KMS-11 (cell line): ENCODE data around the gene STX8.
"Not testable (repeated sequence)": the region's sequence is repeated elsewhere in the genome, so short reads cannot be mapped to it uniquely, and the experiment has no call there.

Source experiments
- H2AFZ ChIP-seq: fragments of 200-600 bp; sonication (generic); 2 replicates; pipeline ENCODE4 v1.6.1; 2016; ENCODE audit warnings: antibody characterized with exemption, mixed run types, low read depth
- H3K27ac ChIP-seq: fragments of 200-600 bp; sonication (generic); 2 replicates; pipeline ENCODE4 v1.6.1; 2016; ENCODE audit warnings: mild to moderate bottlenecking, mixed run types
- H3K27me3 ChIP-seq: fragments of 200-600 bp; sonication (generic); 2 replicates; pipeline ENCODE4 v1.6.1; 2017; ENCODE audit warnings: mild to moderate bottlenecking, low read depth, mixed run types, moderate library complexity; ENCODE audit not compliant: insufficient read depth
- H3K36me3 ChIP-seq: fragments of 200-600 bp; sonication (generic); 2 replicates; pipeline ENCODE4 v1.6.1; 2017; ENCODE audit warnings: mild to moderate bottlenecking, mixed run types; ENCODE audit not compliant: insufficient read depth
- H3K4me1 ChIP-seq: fragments of 200-600 bp; sonication (generic); 2 replicates; pipeline ENCODE4 v1.6.1; 2016; ENCODE audit warnings: mild to moderate bottlenecking, low read depth, mixed run types; ENCODE audit not compliant: poor library complexity, severe bottlenecking
- H3K4me2 ChIP-seq: fragments of 200-600 bp; sonication (generic); 2 replicates; pipeline ENCODE4 v1.7.0; 2016; ENCODE audit warnings: mild to moderate bottlenecking, mixed run types
- H3K4me3 ChIP-seq: fragments of 200-600 bp; sonication (generic); IDR thresholded peaks from 2 replicates; pipeline ENCODE4 v1.6.1; 2017; ENCODE audit warnings: low read depth, low read length, mixed read lengths; ENCODE audit not compliant: insufficient read depth
- H3K79me2 ChIP-seq: fragments of 200-600 bp; sonication (generic); 2 replicates; pipeline ENCODE4 v1.6.1; 2016; ENCODE audit warnings: low read depth, mixed run types; ENCODE audit not compliant: insufficient read depth
- H3K9ac ChIP-seq: fragments of 200-600 bp; sonication (generic); 2 replicates; pipeline ENCODE4 v1.6.1; 2016; ENCODE audit warnings: mild to moderate bottlenecking, mixed run types
- H4K20me1 ChIP-seq: fragments of 200-600 bp; sonication (generic); 2 replicates; pipeline ENCODE4 v1.6.1; 2016; ENCODE audit warnings: mild to moderate bottlenecking, mixed run types; ENCODE audit not compliant: insufficient read depth
- CTCF ChIP-seq: fragments of 200-600 bp; sonication (generic); conservative IDR thresholded peaks from 2 replicates; pipeline ENCODE4 v1.6.1; 2017; ENCODE audit warnings: low read depth, mild to moderate bottlenecking, antibody characterized with exemption, low read length, moderate library complexity, mixed read lengths

STX8 gene

GRCh38 chr17:9611557-9611956 is 35.9 kb upstream of the STX8 start:
- Histone ChIP-seq H3K4me2 (no peak overlapping the region), H4K20me1 (no peaks in the 10 kb centered on the region), H2AFZ (no peak overlapping the region), H3K9ac (no peak overlapping the region), H3K36me3 (no peaks in the 10 kb centered on the region), H3K27me3 (no peaks in the 10 kb centered on the region), H3K27ac (no peak overlapping the region), H3K4me3 (no peak overlapping the region), H3K4me1 (no peaks in the 10 kb centered on the region), H3K79me2 (no peaks in the 10 kb centered on the region)
- TF ChIP-seq CTCF, result no peak

- not testable (repeated sequence) for H3K9ac ChIP-seq
Measured at GRCh38 chr17:9607058-9607457, 31.4 kb upstream of the STX8 start.

GRCh38 chr17:9606453-9606852 is 30.8 kb upstream of the STX8 start:
- H3K27ac ChIP-seq, result no peak overlapping the region
- H2AFZ ChIP-seq, result no peak overlapping the region
- no peak overlapping the region for H3K4me2 ChIP-seq
- no peaks in the 10 kb centered on the region for H3K36me3 ChIP-seq
- no peak for TF ChIP-seq CTCF
- H3K27me3 ChIP-seq, result no peaks in the 10 kb centered on the region
- no peak overlapping the region for H3K4me3 ChIP-seq
- no peak overlapping the region for H3K9ac ChIP-seq
- no peaks in the 10 kb centered on the region for H3K4me1 ChIP-seq
- H3K79me2 ChIP-seq, result no peaks in the 10 kb centered on the region
- H4K20me1 ChIP-seq, result no peaks in the 10 kb centered on the region

More at GRCh38 chr17:9607058-9607457, 31.4 kb upstream of the STX8 start:
- not testable (repeated sequence) for H3K27ac ChIP-seq, H3K4me3 ChIP-seq, H4K20me1 ChIP-seq, H3K4me1 ChIP-seq, H3K4me2 ChIP-seq, H3K27me3 ChIP-seq, H3K79me2 ChIP-seq, H2AFZ ChIP-seq, H3K36me3 ChIP-seq

GRCh38 chr17:9604583-9604982 is 29.0 kb upstream of the STX8 start:
- not testable (repeated sequence) for H3K4me3 ChIP-seq, H3K4me1 ChIP-seq, H3K79me2 ChIP-seq, H3K4me2 ChIP-seq, H2AFZ ChIP-seq, H3K9ac ChIP-seq, H3K27me3 ChIP-seq, H3K27ac ChIP-seq, H3K36me3 ChIP-seq, H4K20me1 ChIP-seq

DNA sequence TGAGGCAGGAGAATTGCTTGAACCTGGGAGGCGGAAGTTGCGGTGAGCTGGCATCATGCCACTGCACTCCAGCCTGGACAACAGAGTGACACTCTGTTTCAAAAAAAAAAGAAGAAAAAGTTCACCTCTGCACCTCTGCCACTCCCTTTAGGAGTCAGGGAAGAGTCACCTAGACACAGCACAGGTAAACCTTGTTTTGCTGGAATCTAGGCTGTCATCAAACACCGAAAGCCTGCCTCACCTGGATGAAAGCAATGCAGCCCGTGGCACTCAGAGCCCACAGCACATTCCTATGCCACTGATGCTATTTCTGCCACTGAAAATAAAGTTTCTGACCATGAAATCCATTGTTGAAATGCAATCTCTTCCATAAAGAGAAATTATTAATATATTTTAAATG is 23.0 kb upstream of the STX8 start:
- H3K27ac ChIP-seq, result no peak overlapping the region
- no peak overlapping the region for H3K9ac ChIP-seq
- no peaks in the 10 kb centered on the region for H3K4me1 ChIP-seq
- no peak overlapping the region for H2AFZ ChIP-seq
- no peaks in the 10 kb centered on the region for H3K36me3 ChIP-seq
- H3K79me2 ChIP-seq, result no peaks in the 10 kb centered on the region
- H3K27me3 ChIP-seq, result no peaks in the 10 kb centered on the region
- no peaks in the 10 kb centered on the region for H4K20me1 ChIP-seq
- no peak overlapping the region for H3K4me3 ChIP-seq
- TF ChIP-seq CTCF, result no peak
- H3K4me2 ChIP-seq, result no peak overlapping the region

DNA sequence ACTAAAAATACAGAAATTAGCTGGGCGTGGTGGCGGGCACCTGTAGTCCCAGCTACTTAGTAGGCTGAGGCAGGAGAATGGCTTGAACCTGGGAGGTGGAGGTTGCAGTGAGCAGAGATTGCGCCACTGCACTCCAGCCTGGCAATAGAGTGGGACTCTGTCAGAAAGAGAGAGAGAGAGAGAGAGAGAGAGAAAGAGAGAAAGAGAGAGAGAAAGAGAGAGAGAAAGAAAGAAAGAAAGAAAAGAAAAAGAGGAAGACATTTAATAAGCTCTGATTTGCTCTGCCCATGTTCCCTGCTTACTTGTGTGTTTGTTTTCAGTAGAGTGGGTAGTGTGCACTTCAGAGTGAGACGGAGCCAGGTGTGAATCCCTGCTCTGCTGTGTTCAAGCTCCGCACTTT is 22.0 kb upstream of the STX8 start:
- H3K4me2 ChIP-seq, H3K36me3 ChIP-seq, H3K79me2 ChIP-seq, H3K4me3 ChIP-seq, H4K20me1 ChIP-seq, H3K4me1 ChIP-seq, H3K27me3 ChIP-seq, H2AFZ ChIP-seq, H3K9ac ChIP-seq, H3K27ac ChIP-seq: not testable (repeated sequence)
